PC-9 (cell line): ENCODE data around the gene FUZ. TPM values are rescaled to one million over a fixed set of nuclear protein-coding genes. Genes with fewer than 3 reads are reported as not detected.

Source experiments
- BruUV-seq: library from RNA; stranded (reverse); fragments of 400-500 nt; replicated peaks from 2 replicates; lab custom pipeline; 2021; lab: Mats Ljungman, UMichigan
- CTCF ChIA-PET: fragments of 300-600 bp; sonication (Branson Sonifier 250); formaldehyde crosslinking; loops from one replicate; lab custom pipeline; 2022; ENCODE audit warnings: antibody characterized with exemption; lab: Charles Lee
- POLR2A ChIA-PET: fragments of 300-600 bp; sonication (Branson Sonifier 250); formaldehyde crosslinking; loops from one replicate; lab custom pipeline; 2022; ENCODE audit warnings: antibody characterized with exemption; ENCODE audit not compliant: unreplicated experiment; lab: Charles Lee
- DNase-seq, 2 experiments: peaks; one replicate each; pipeline versions ENCODE4 v3.0.0 to v3.0.0-alpha.2; 2015 to 2022; ENCODE audit warnings: mixed read lengths in 1 of 2
- H2AFZ ChIP-seq: fragments of 200-600 bp; sonication (generic); 2 replicates; pipeline ENCODE4 v1.8.1; 2017; ENCODE audit warnings: antibody characterized with exemption
- H3F3A ChIP-seq: fragments of 200-600 bp; sonication (generic); 2 replicates; pipeline ENCODE4 v1.8.1; 2017; ENCODE audit warnings: antibody characterized with exemption, mild to moderate bottlenecking, low read depth; ENCODE audit not compliant: insufficient read depth
- H3K27ac ChIP-seq: fragments of 200-600 bp; sonication (generic); 2 replicates; pipeline ENCODE4 v1.6.1; 2016; ENCODE audit warnings: mixed run types
- H3K27me3 ChIP-seq: fragments of 200-600 bp; sonication (generic); 2 replicates; pipeline ENCODE4 v1.6.1; 2016; ENCODE audit warnings: low read depth, mixed run types; ENCODE audit not compliant: insufficient read depth
- H3K36me3 ChIP-seq: fragments of 200-600 bp; sonication (generic); 2 replicates; pipeline ENCODE4 v1.6.1; 2016; ENCODE audit warnings: low read depth, mixed run types
- H3K4me1 ChIP-seq: fragments of 200-600 bp; sonication (generic); replicated peaks from 2 replicates; pipeline ENCODE4 v1.6.1; 2016; ENCODE audit warnings: mixed run types; ENCODE audit not compliant: insufficient read depth
- H3K4me2 ChIP-seq: fragments of 200-600 bp; sonication (generic); 2 replicates; pipeline ENCODE4 v1.6.1; 2017; ENCODE audit warnings: mixed run types
- H3K4me3 ChIP-seq: fragments of 200-600 bp; sonication (generic); 2 replicates; pipeline ENCODE4 v1.6.1; 2016; ENCODE audit warnings: mixed run types
- H3K79me2 ChIP-seq: fragments of 200-600 bp; sonication (generic); 2 replicates; pipeline ENCODE4 v1.6.1; 2017; ENCODE audit warnings: low read depth, mixed run types
- H3K9me2 ChIP-seq: fragments of 200-600 bp; sonication (generic); 2 replicates; pipeline ENCODE4 v1.8.1; 2017; ENCODE audit warnings: mild to moderate bottlenecking; ENCODE audit not compliant: insufficient read depth
- H3K9me3 ChIP-seq: fragments of 200-600 bp; sonication (generic); 2 replicates; pipeline ENCODE4 v1.8.1; 2016; ENCODE audit warnings: low read depth; ENCODE audit not compliant: insufficient read depth
- H4K20me1 ChIP-seq: fragments of 200-600 bp; sonication (generic); 2 replicates; pipeline ENCODE4 v1.8.1; 2017; ENCODE audit not compliant: insufficient read depth
- EZH2 ChIP-seq: fragments of 200-600 bp; sonication (generic); IDR thresholded peaks from 2 replicates; pipeline ENCODE4 v1.8.0; 2017; ENCODE audit warnings: antibody characterized with exemption, low read depth
- intact Hi-C: fragments of 100-400 bp; cut with micrococcal nuclease; formaldehyde crosslinking; loops from one replicate; pipeline ENCODE4 v1.10.0; 2022; ENCODE audit not compliant: unreplicated experiment
- total RNA-seq: library from RNA; stranded (reverse); gene quantifications from 2 replicates; pipeline ENCODE4 v1.2.3, GENCODE V29; 2021
- TF ChIP-seq, protein P1 (sequence below): fragments of 200-600 bp; sonication (generic); conservative IDR thresholded peaks from 2 replicates; pipeline ENCODE4 v1.6.1; 2017; ENCODE audit warnings: mixed run types, antibody characterized with exemption, mild to moderate bottlenecking, moderate library complexity

FUZ gene
- total RNA-seq, 1 experiment from 2014 or later, result 50.0 TPM

GRCh38 chr19:49814010-49814409 lies 918 bp upstream of the FUZ start:
- Histone ChIP-seq H4K20me1 (no peaks in the 10 kb centered on the region), H3K4me1 (peaks cover 24% of the 10 kb centered on the region), H3F3A (peaks cover 32% of the 10 kb centered on the region), H3K27ac (no peak overlapping the region), H3K9me2 (no peaks in the 10 kb centered on the region), H3K27me3 (no peaks in the 10 kb centered on the region), H3K4me3 (peak overlapping the region; percentile 74; the same call in 1 of the 2 replicates), H3K36me3 (no peaks in the 10 kb centered on the region), H2AFZ (no peak overlapping the region), H3K4me2 (peak overlapping the region; percentile 86), H3K9me3 (no peaks in the 10 kb centered on the region), H3K79me2 (peaks cover 9% of the 10 kb centered on the region)
- no peak for DNase-seq
- POLR2A ChIA-PET, result no interaction called here
- TF ChIP-seq, protein P1, sequence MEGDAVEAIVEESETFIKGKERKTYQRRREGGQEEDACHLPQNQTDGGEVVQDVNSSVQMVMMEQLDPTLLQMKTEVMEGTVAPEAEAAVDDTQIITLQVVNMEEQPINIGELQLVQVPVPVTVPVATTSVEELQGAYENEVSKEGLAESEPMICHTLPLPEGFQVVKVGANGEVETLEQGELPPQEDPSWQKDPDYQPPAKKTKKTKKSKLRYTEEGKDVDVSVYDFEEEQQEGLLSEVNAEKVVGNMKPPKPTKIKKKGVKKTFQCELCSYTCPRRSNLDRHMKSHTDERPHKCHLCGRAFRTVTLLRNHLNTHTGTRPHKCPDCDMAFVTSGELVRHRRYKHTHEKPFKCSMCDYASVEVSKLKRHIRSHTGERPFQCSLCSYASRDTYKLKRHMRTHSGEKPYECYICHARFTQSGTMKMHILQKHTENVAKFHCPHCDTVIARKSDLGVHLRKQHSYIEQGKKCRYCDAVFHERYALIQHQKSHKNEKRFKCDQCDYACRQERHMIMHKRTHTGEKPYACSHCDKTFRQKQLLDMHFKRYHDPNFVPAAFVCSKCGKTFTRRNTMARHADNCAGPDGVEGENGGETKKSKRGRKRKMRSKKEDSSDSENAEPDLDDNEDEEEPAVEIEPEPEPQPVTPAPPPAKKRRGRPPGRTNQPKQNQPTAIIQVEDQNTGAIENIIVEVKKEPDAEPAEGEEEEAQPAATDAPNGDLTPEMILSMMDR, result no peak
- TF ChIP-seq EZH2, result no peak
- intact Hi-C loops, result no loop called here
- CTCF ChIA-PET, result no interaction called here
- no TSS peak for BruUV-seq

GRCh38 chr19:49812452-49812996 lies 568 bp downstream of the FUZ start:
- intact Hi-C loops, result no loop called here
- Histone ChIP-seq H3K36me3 (no peaks in the 10 kb centered on the region), H3K79me2 (no peaks in the 10 kb centered on the region), H3K4me2 (peak overlapping the region; percentile 86), H3K27ac (no peak overlapping the region; the same call in 1 of the 2 replicates), H3F3A (peaks cover 40% of the 10 kb centered on the region), H2AFZ (peak overlapping the region; percentile 77), H3K9me3 (no peaks in the 10 kb centered on the region), H3K4me3 (peak overlapping the region; percentile 74), H3K27me3 (no peaks in the 10 kb centered on the region), H3K4me1 (peaks cover 23% of the 10 kb centered on the region), H3K9me2 (no peaks in the 10 kb centered on the region), H4K20me1 (peaks cover 6% of the 10 kb centered on the region; the same call in 1 of the 2 replicates)
- DNase-seq, result no peak
- CTCF ChIA-PET, result interaction anchor here (1.0 kb wide), 1 partner anchor 45 kb away, joined by 7 read pairs; the partner anchor contains the start of gene AP2A1
- TF ChIP-seq EZH2, result no peak
- TF ChIP-seq, protein P1, result no peak
- POLR2A ChIA-PET, result interaction anchor here (0.7 kb wide), 2 partner anchors 402 to 699 kb away, joined by 3 to 5 read pairs; partner anchors contain the start of gene JOSD2
- TSS peak; percentile 52 for BruUV-seq

- H3K79me2 ChIP-seq, result no peaks in the 10 kb centered on the region
- no peak overlapping the region for H3K4me2 ChIP-seq
- intact Hi-C loops, result no loop called here
- peaks cover 6% of the 10 kb centered on the region; the same call in 1 of the 2 replicates for H4K20me1 ChIP-seq
- H3K4me1 ChIP-seq, result peaks cover 15% of the 10 kb centered on the region
- no TSS peak for BruUV-seq
- H3K4me3 ChIP-seq, result no peak overlapping the region
- H3K9me2 ChIP-seq, result no peaks in the 10 kb centered on the region
- H3K9me3 ChIP-seq, result no peaks in the 10 kb centered on the region
- no peaks in the 10 kb centered on the region for H3K27me3 ChIP-seq
- H3K27ac ChIP-seq, result no peak overlapping the region
- ChIA-PET CTCF (no interaction called here), POLR2A (interaction anchor here (0.6 kb wide), 1 partner anchor 119 kb away, joined by 4 read pairs; no protein-coding TSS in a partner anchor)
- TF ChIP-seq EZH2, result no peak
- TF ChIP-seq, protein P1, result no peak
- DNase-seq, result no peak
- no peaks in the 10 kb centered on the region for H3K36me3 ChIP-seq
- no peak overlapping the region for H2AFZ ChIP-seq
- peaks cover 41% of the 10 kb centered on the region; the same call in 1 of the 2 replicates for H3F3A ChIP-seq
Observed at GRCh38 chr19:49811328-49811727, 1.8 kb downstream of the FUZ start.
